Measurements from ENCODE around the gene GAGE10. TPM values are rescaled to one million over a fixed set of nuclear protein-coding genes. Genes with fewer than 3 reads are reported as not detected.

GAGE10 gene
- total and polyA plus RNA-seq, 2 donors (not counting 1 experiment from before 2014, with no cell fraction given): not detected

DNA sequence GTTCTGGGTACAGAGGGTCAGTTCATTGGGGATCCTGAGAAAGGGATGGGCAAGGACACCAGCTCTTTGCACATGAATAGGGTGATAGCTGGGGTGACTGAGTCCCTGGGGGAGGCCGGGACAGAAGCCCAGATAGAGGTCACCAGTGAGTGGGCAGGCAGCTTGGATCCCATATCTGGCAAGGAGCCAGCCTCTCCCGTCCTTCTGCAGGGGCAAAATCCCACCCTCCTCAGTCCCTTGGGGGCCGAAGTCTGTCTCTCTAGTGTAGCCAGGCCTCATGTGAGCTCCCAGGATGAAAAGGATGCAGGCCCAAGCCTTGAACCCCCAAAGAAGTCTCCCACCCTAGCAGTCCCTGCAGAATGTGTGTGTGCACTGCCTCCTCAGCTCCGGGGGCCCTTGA lies 16.9 kb upstream of the GAGE10 start:
- no peak overlapping the region for H2AFZ ChIP-seq (ENCODE audit: insufficient read depth, low read depth, low read length, poor library complexity, severe bottlenecking)
- Mint-ChIP-seq H3K4me1 (no peaks in the 10 kb centered on the region), H3K27me3 (no peaks in the 10 kb centered on the region), H3K4me3 (no peak overlapping the region), H3K27ac (no peak overlapping the region), H3K9me3 (ENCODE audit: insufficient read depth) (no peaks in the 10 kb centered on the region)
- H3K79me2 ChIP-seq (ENCODE audit: control insufficient read depth, insufficient read depth, low read length): peaks cover 3% of the 10 kb centered on the region
- H3K9ac ChIP-seq (ENCODE audit: low read length): no peak overlapping the region
- TF ChIP-seq, protein P1, sequence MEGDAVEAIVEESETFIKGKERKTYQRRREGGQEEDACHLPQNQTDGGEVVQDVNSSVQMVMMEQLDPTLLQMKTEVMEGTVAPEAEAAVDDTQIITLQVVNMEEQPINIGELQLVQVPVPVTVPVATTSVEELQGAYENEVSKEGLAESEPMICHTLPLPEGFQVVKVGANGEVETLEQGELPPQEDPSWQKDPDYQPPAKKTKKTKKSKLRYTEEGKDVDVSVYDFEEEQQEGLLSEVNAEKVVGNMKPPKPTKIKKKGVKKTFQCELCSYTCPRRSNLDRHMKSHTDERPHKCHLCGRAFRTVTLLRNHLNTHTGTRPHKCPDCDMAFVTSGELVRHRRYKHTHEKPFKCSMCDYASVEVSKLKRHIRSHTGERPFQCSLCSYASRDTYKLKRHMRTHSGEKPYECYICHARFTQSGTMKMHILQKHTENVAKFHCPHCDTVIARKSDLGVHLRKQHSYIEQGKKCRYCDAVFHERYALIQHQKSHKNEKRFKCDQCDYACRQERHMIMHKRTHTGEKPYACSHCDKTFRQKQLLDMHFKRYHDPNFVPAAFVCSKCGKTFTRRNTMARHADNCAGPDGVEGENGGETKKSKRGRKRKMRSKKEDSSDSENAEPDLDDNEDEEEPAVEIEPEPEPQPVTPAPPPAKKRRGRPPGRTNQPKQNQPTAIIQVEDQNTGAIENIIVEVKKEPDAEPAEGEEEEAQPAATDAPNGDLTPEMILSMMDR (IDR thresholded peaks at IDR 0.05): no peak
- no peak for TF ChIP-seq EZH2 (IDR thresholded peaks at IDR 0.05; ENCODE audit: borderline replicate concordance, insufficient read depth, low read depth, low read length, poor library complexity, severe bottlenecking)
- H3K4me3 ChIP-seq (ENCODE audit: control extremely low read depth in 1 of 5, extremely low read depth in 1 of 5, insufficient read depth in 1 of 5, low read depth in 2 of 5, low read length in 4 of 5): no peak overlapping the region
- H3K9me3 ChIP-seq (ENCODE audit: control extremely low read depth in 1 of 3, control insufficient read depth in 2 of 3, insufficient read depth in 1 of 3, low read length in 2 of 3): no peaks in the 10 kb centered on the region
- ChIA-PET POLR2A (no interaction called here), CTCF (no interaction called here)
- WGBS (ENCODE audit: insufficient coverage): no CpG with 5 or more reads among the region's 4 CpGs
- no peaks in the 10 kb centered on the region for H4K20me1 ChIP-seq (ENCODE audit: control insufficient read depth, insufficient read depth, low read length, poor library complexity, severe bottlenecking)
- H3K4me2 ChIP-seq (replicated peaks; ENCODE audit: low read depth, low read length, poor library complexity, severe bottlenecking): no peak overlapping the region
- intact Hi-C loops (cut with micrococcal nuclease): no loop called here
- H3K27me3 ChIP-seq (replicated peaks in 1 of 4; ENCODE audit: control extremely low read depth in 1 of 4, control insufficient read depth in 3 of 4, insufficient read depth in 4 of 4, low read length in 3 of 4): no peaks in the 10 kb centered on the region
- H3K36me3 ChIP-seq (replicated peaks in 1 of 2; ENCODE audit: control extremely low read depth in 1 of 2, control insufficient read depth in 1 of 2, extremely low read depth in 1 of 2, insufficient read depth in 2 of 2, low read length in 1 of 2): no peaks in the 10 kb centered on the region
- ATAC-seq (ENCODE audit: low read depth): no peak
- no peaks in the 10 kb centered on the region for H3K4me1 ChIP-seq (ENCODE audit: control insufficient read depth in 2 of 2, insufficient read depth in 2 of 2, low read length in 2 of 2)
- DNase-seq: no peak
- H3K27ac ChIP-seq (ENCODE audit: low read length in 2 of 2): no peak overlapping the region

DNA sequence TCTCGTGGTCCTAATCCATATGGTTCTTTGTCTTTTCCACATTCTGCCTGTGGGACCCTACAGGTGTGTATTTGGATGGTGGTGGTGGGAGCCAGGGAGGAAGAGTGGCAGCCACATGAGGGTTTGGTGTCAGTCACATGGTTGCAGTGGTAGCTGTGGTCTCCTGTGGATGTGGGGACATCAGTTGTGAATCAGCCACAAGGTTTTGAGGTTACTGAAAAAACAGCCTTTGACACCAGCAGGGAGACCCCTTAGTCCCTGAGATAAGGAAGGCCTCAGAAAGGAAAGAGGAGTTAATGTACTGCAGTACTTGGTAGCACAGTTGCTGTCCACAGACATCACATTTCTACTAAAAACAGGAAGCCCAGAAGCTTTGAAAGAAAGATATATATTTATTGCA lies 15.8 kb upstream of the GAGE10 start:
- Histone ChIP-seq H3K4me2 (replicated peaks; ENCODE audit: low read depth, low read length, poor library complexity, severe bottlenecking) (no peak overlapping the region), H3K4me1 (ENCODE audit: control insufficient read depth in 2 of 2, insufficient read depth in 2 of 2, low read length in 2 of 2) (peaks cover 0 to 9% of the 10 kb centered on the region in 2 donors), H4K20me1 (ENCODE audit: control insufficient read depth, insufficient read depth, low read length, poor library complexity, severe bottlenecking) (no peaks in the 10 kb centered on the region), H3K9ac (ENCODE audit: low read length) (no peak overlapping the region), H3K9me3 (ENCODE audit: control extremely low read depth in 1 of 3, control insufficient read depth in 2 of 3, insufficient read depth in 1 of 3, low read length in 2 of 3) (no peaks in the 10 kb centered on the region), H2AFZ (ENCODE audit: insufficient read depth, low read depth, low read length, poor library complexity, severe bottlenecking) (no peak overlapping the region), H3K79me2 (ENCODE audit: control insufficient read depth, insufficient read depth, low read length) (peaks cover 1% of the 10 kb centered on the region), H3K27me3 (replicated peaks in 1 of 4; ENCODE audit: control extremely low read depth in 1 of 4, control insufficient read depth in 3 of 4, insufficient read depth in 4 of 4, low read length in 3 of 4) (no peaks in the 10 kb centered on the region), H3K36me3 (replicated peaks in 1 of 2; ENCODE audit: control extremely low read depth in 1 of 2, control insufficient read depth in 1 of 2, extremely low read depth in 1 of 2, insufficient read depth in 2 of 2, low read length in 1 of 2) (no peaks in the 10 kb centered on the region), H3K4me3 (ENCODE audit: control extremely low read depth in 1 of 5, extremely low read depth in 1 of 5, insufficient read depth in 1 of 5, low read depth in 2 of 5, low read length in 4 of 5) (no peak overlapping the region), H3K27ac (ENCODE audit: low read length in 2 of 2) (no peak overlapping the region)
- ChIA-PET POLR2A (no interaction called here), CTCF (no interaction called here)
- no peak for TF ChIP-seq EZH2 (IDR thresholded peaks at IDR 0.05; ENCODE audit: borderline replicate concordance, insufficient read depth, low read depth, low read length, poor library complexity, severe bottlenecking)
- TF ChIP-seq, protein P1 (IDR thresholded peaks at IDR 0.05): no peak
- Mint-ChIP-seq H3K27me3 (no peaks in the 10 kb centered on the region), H3K9me3 (ENCODE audit: insufficient read depth) (no peaks in the 10 kb centered on the region), H3K27ac (no peak overlapping the region), H3K4me3 (no peak overlapping the region), H3K4me1 (no peaks in the 10 kb centered on the region)
- ATAC-seq (ENCODE audit: low read depth): no peak
- intact Hi-C loops (cut with micrococcal nuclease): no loop called here
- WGBS (ENCODE audit: insufficient coverage): 80% methylated on average over 1 of the region's 1 CpG
- DNase-seq: no peak

Data from B cell (primary cell).